ENCODE measurements around the gene SETD5. TPM values are rescaled to one million over a fixed set of nuclear protein-coding genes. Genes with fewer than 3 reads are reported as not detected.

Gene SETD5
- total RNA-seq, 1 experiment from 2014 or later = 279 TPM

DNA sequence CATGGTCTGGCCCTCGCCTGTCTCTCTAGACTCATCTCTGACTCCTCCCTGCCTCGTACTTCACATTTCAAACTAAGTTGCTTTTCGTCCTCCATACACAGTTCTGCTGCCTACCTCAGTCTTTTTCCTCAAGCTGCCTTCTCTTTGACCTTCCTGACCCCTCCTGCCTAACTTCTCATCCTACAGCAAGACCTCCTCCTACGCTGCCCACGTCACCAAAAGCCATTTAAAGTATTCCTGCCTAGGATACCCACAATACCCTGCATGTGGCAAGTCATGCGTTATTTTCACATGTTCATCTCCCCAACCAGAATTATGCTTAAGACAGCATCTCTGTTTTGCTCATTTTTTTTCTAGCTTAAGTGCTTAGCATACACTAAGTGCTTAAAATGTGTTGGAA lies 99.5 kb downstream of the SETD5 start:
- TF ChIP-seq ZNF232 (CRISPR knock-in tag; IDR thresholded peaks at IDR 0.05) = no peak
- no peak for TF ChIP-seq NR1H2 (CRISPR knock-in tag; IDR thresholded peaks at IDR 0.05)
- no peak for TF ChIP-seq CBFB (CRISPR knock-in tag; IDR thresholded peaks at IDR 0.05; ENCODE audit: low read depth)
- TF ChIP-seq, protein P1, sequence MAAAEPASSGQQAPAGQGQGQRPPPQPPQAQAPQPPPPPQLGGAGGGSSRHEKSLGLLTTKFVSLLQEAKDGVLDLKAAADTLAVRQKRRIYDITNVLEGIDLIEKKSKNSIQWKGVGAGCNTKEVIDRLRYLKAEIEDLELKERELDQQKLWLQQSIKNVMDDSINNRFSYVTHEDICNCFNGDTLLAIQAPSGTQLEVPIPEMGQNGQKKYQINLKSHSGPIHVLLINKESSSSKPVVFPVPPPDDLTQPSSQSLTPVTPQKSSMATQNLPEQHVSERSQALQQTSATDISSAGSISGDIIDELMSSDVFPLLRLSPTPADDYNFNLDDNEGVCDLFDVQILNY (CRISPR knock-in tag; IDR thresholded peaks at IDR 0.05) = no peak
- TF ChIP-seq ZNF423 (CRISPR knock-in tag; IDR thresholded peaks at IDR 0.05) = no peak
- TF ChIP-seq GTF2I (CRISPR knock-in tag; conservative IDR thresholded peaks at IDR 0.05) = no peak
- TF ChIP-seq GABPB1 (CRISPR knock-in tag; IDR thresholded peaks at IDR 0.05) = no peak
- no peak for TF ChIP-seq KAT7 (CRISPR knock-in tag; IDR thresholded peaks at IDR 0.05; ENCODE audit: borderline replicate concordance)
- peaks cover 11% of the 10 kb centered on the region for H3K4me1 Mint-ChIP-seq
- peaks cover 82% of the 10 kb centered on the region for H3K27me3 Mint-ChIP-seq (ENCODE audit: low read depth)
- ATAC-seq = no peak
- no peaks in the 10 kb centered on the region for H3K36me3 Mint-ChIP-seq
- H3K27ac Mint-ChIP-seq = no peak overlapping the region
- H3K9me3 Mint-ChIP-seq = no peaks in the 10 kb centered on the region
- CTCF ChIA-PET = interaction anchor here (0.5 to 1.2 kb wide), 2 partner anchors 227 to 231 kb away, joined by 3 to 4 read pairs; no protein-coding TSS in a partner anchor
- H3K4me3 Mint-ChIP-seq = no peak overlapping the region
- POLR2A ChIA-PET = no interaction called here
- no peak for DNase-seq (ENCODE audit: low spot score)

DNA sequence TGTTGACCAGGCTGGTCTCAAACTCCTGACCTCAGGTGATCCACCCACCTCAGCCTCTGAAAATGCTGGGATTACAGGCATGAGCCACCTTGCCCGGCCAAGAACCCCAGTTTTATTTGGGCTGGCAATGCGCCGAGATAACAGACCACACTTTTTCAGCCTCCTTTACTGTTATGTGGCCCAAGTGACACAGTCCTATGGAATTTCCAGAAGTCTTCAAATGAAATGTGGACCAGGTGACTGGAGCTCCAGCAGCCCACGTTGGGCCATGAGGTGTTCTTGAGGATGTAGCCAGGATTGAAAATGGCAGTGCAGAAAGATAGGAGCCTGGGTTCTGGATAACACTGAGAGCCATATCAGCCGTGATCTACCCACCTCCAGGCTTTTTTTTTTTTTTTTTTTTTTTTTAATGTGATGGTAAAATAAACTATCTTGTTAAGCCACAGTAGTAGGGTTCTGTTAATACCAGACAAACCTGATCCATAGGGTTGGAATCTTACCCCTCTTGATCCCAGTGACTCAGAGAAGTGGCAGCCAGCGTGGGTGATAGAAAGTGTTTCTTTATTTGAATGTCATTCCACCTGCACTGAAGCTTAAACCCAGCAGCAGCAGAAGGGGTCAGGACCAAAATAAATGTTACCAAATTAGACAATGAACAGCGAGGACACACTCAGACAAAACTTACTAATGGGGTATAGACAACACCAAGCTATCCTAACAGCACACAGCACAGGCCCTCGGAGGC lies 100.6 kb downstream of the SETD5 start:
- H3K4me1 Mint-ChIP-seq = peaks cover 11% of the 10 kb centered on the region
- H3K36me3 Mint-ChIP-seq = no peaks in the 10 kb centered on the region
- ChIA-PET POLR2A (interaction anchor here (0.8 kb wide), 1 partner anchor 235 kb away, joined by 3 read pairs; no protein-coding TSS in a partner anchor), CTCF (interaction anchor here (1.1 kb wide), 1 partner anchor 229 kb away, joined by 3 read pairs; no protein-coding TSS in a partner anchor)
- DNase-seq (ENCODE audit: low spot score) (no peak), ATAC-seq (no peak)
- no peak overlapping the region for H3K27ac Mint-ChIP-seq
- H3K4me3 Mint-ChIP-seq = no peak overlapping the region
- H3K27me3 Mint-ChIP-seq (ENCODE audit: low read depth) = peaks cover 74% of the 10 kb centered on the region
- H3K9me3 Mint-ChIP-seq = no peaks in the 10 kb centered on the region
- TF ChIP-seq JUN (CRISPR knock-in tag; IDR thresholded peaks at IDR 0.05) (no peak), ZNF317 (CRISPR knock-in tag; IDR thresholded peaks at IDR 0.05; ENCODE audit: borderline replicate concordance, low read depth) (no peak)
- TF ChIP-seq, protein P2, sequence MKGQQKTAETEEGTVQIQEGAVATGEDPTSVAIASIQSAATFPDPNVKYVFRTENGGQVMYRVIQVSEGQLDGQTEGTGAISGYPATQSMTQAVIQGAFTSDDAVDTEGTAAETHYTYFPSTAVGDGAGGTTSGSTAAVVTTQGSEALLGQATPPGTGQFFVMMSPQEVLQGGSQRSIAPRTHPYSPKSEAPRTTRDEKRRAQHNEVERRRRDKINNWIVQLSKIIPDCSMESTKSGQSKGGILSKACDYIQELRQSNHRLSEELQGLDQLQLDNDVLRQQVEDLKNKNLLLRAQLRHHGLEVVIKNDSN (CRISPR knock-in tag; IDR thresholded peaks at IDR 0.05) = no peak
- TF ChIP-seq, protein P3, sequence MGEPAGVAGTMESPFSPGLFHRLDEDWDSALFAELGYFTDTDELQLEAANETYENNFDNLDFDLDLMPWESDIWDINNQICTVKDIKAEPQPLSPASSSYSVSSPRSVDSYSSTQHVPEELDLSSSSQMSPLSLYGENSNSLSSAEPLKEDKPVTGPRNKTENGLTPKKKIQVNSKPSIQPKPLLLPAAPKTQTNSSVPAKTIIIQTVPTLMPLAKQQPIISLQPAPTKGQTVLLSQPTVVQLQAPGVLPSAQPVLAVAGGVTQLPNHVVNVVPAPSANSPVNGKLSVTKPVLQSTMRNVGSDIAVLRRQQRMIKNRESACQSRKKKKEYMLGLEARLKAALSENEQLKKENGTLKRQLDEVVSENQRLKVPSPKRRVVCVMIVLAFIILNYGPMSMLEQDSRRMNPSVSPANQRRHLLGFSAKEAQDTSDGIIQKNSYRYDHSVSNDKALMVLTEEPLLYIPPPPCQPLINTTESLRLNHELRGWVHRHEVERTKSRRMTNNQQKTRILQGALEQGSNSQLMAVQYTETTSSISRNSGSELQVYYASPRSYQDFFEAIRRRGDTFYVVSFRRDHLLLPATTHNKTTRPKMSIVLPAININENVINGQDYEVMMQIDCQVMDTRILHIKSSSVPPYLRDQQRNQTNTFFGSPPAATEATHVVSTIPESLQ (CRISPR knock-in tag; IDR thresholded peaks at IDR 0.05) = no peak

DNA sequence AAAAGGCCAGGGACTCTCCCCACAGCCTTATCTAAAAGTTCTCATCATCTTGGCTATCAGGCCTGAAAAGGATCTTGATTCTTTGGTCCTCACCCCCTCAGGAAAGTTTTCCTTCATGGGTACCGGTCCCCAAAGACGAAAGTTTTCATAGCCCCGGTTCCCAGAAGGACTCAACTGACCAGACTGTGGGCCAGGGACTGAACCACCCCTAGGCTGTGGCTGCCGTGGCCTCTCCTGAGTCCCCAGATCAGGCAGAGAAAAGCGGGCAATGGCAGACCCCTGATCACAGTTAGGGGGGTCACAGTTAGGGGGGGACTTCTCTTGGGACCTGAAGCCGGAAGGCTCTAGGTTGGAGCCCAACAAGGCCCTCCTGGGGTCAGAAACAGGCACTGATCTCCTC lies 101.4 kb downstream of the SETD5 start:
- TF ChIP-seq ZNF219 (CRISPR knock-in tag; IDR thresholded peaks at IDR 0.05; ENCODE audit: borderline replicate concordance) (no peak), PRRX2 (CRISPR knock-in tag; IDR thresholded peaks at IDR 0.05) (no peak), ZNF416 (CRISPR knock-in tag; IDR thresholded peaks at IDR 0.05) (no peak)
- TF ChIP-seq, protein P4, sequence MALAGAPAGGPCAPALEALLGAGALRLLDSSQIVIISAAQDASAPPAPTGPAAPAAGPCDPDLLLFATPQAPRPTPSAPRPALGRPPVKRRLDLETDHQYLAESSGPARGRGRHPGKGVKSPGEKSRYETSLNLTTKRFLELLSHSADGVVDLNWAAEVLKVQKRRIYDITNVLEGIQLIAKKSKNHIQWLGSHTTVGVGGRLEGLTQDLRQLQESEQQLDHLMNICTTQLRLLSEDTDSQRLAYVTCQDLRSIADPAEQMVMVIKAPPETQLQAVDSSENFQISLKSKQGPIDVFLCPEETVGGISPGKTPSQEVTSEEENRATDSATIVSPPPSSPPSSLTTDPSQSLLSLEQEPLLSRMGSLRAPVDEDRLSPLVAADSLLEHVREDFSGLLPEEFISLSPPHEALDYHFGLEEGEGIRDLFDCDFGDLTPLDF (CRISPR knock-in tag; IDR thresholded peaks at IDR 0.05) = no peak
- H3K27ac Mint-ChIP-seq = no peak overlapping the region
- H3K9me3 Mint-ChIP-seq = no peaks in the 10 kb centered on the region
- ChIA-PET POLR2A (interaction anchor here (0.8 kb wide), 1 partner anchor 234 kb away, joined by 3 read pairs; no protein-coding TSS in a partner anchor), CTCF (interaction anchor here (1.1 to 1.4 kb wide), 2 partner anchors 147 to 228 kb away, joined by 3 to 4 read pairs; no protein-coding TSS in a partner anchor)
- peaks cover 11% of the 10 kb centered on the region for H3K4me1 Mint-ChIP-seq
- ATAC-seq (no peak), DNase-seq (ENCODE audit: low spot score) (no peak)
- no peaks in the 10 kb centered on the region for H3K36me3 Mint-ChIP-seq
- no peak overlapping the region for H3K4me3 Mint-ChIP-seq
- peaks cover 66% of the 10 kb centered on the region for H3K27me3 Mint-ChIP-seq (ENCODE audit: low read depth)
